NCI-H1694 treated with DMSO at 0.1 percent for 48 hours (cell line): ENCODE results near the gene NAB2.
A peak's percentile ranks its signal among the peaks of the same experiment; 100 is the strongest.
"Not testable (repeated sequence)": the region's sequence is repeated elsewhere in the genome, so short reads cannot be mapped to it uniquely, and the experiment has no call there.

Experiments
- DNase-seq: peaks from one replicate; lab custom pipeline; 2025; lab: John Stamatoyannopoulos, UW

NAB2 gene

DNA sequence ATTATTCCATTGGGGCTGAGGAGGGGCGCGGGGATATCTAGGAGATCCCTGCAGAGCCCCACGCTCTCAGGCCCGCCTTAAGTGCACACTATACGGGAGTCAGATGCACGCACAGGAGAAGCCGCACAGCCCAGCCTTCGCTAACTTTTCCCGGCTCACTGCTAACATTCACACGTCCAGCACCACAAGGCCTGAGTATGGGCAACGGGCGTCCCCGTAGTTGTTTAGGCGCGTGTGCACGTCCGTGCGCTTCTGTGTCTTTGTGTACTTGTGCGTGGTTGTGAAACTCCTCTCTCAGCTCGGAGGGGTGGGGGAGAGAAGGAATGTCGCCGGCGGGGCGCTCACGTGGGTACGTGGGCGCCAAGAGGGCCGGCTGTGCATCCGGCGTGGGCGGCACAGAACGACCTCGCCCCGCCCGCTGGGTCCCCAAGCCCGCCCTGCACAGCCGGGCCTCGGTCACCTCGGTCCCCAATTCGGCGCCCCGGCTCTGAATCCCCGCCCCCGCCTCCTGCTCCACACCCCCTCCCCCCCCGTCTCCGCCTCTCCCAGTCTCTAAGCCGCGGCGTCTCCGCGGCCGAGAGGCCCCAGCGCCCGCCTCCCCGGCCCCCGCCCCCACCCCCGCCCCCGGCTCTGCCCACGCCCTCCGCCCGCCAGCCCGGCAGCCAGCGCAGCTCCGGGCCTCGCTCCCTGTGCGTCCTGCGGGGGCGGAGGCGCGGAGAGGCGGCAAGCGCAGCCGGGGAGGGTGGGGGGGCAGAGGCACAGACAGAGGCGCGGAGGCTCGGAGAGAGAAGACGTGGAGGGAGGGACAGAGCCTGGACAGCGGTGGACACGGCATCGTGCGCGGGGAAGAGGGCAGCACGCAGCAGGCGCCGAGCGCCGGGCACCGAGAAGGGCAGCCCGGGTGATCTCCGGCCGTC lies at the start of gene NAB2:
TSS of gene NAB2 (plus strand) at position 761 of the 917 bp plus-strand sequence. CDS start 158 bp downstream, outside the sequence.
- peak; percentile 75 for DNase-seq

- DNase-seq = no peak
Observed at GRCh38 chr12:57040211-57040610, 48.7 kb upstream of the NAB2 start.

GRCh38 chr12:57040750-57041149 lies 48.2 kb upstream of the NAB2 start:
- no peak for DNase-seq

DNA sequence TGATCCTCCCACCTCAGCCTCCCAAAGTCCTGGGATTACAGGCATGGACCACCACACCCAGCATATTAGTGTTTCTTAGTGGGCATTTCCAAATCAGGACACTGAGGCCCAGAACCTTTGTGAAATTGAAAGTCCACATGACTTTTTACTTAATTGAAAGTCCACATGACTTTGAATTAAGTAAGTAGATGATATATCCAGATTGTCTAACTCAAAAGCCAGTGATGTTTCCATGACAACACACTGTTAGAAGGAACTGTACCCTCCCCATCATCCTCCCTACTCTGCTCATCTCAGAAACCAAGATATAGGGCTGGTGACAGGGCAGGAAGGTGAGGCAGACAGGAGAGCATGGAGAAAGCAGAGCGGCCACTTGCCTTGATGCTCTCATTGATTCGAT lies 46.2 kb upstream of the NAB2 start:
- DNase-seq = no peak

DNA sequence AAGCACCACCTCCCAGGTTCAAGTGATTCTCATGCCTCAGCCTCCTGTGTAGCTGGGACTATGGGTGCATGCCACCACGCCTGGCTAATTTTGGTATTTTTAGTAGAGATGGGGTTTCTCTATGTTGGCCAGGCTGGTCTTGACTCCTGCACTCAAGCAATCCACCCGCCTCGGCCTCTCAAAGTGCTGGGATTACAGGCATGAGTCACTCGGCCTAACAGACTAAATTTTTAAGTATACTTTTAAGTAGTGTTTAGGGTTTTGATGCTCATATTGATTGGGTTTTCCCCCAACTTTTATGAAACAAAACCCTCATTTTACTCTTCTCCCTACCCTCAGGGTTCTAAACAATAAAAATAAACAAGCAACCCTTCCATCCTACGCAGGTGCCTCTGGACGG lies 44.4 kb upstream of the NAB2 start:
- no peak for DNase-seq

DNA sequence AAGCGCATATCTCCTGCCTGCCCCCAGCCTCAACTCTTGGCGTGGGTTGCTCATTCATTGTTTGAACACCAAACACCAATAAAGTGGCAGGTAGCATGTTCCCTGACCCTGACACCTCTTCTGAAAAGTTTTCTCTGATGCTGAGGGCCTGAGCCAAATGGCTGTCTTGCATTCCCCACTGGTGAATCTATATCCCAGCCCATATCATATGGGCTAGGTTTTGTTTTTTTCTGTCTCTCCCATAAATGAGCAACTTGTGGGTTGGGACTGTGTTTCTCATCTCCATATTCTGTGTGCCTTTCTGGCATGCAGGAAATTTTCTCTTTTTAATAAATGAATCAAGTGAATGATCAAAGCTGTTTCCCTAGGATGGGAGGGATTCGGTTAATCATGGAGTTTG lies 44.0 kb upstream of the NAB2 start:
- no peak for DNase-seq

- no peak for DNase-seq
Observed at GRCh38 chr12:57046086-57046791, 42.7 kb upstream of the NAB2 start.

GRCh38 chr12:57046947-57047890 lies 41.7 kb upstream of the NAB2 start:
- no peak for DNase-seq

DNA sequence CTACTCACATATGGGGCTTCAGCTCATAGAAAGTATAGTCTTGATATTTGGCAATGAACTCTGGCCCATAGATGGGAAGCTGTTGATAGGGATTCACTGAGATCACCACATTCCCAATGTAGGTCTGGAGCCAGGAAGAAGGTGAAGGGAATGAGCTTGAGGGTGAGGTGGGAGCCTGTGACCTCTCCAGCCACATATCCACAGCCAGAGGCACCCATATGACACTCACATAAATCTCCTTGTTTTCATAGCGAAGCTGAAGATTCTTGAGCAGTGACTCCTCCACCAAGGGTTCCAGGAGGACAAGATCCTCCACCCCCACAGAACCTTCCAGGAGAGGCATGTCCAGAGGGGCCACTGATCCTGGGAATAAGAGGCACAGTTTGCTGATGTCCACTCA lies 40.9 kb upstream of the NAB2 start:
- no peak for DNase-seq

DNA sequence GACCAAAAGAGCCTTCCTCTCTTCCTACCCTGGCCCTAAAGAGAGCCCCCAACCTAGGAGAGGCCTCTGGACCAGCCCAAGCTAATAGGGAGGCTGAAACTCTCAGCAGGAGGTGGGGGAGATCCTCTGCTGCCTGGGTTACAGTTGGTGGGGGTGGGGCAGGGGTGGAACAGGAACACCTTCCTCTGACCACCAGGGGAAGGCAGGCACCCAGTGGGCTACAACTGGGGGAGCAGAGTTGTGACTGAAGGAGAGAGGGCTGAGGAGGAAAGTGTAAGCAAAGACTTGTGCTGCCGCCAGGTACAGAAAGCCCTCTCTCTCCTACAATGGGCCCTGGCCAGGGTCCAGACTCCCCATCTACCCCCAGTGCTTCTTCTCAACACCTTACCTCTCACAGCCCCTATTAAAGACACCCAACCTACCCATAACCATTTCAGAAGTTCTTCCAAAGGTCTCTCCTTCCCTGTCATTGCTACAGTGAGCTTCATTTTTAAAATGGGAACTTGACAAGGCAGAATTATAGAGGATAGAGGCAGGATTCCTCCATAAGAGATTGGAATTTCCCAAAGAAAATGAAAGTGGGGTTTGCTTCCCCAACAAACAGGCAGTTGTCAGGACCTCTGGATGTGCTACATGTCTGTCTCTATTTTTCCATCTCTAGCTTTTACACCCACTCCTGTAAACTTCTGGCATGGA lies 40.3 kb upstream of the NAB2 start:
- no peak for DNase-seq

GRCh38 chr12:57049119-57049446 lies 39.8 kb upstream of the NAB2 start:
- DNase-seq = no peak

GRCh38 chr12:57049890-57050289 lies 39.0 kb upstream of the NAB2 start, which contains the start of gene MYO1A:
Gene MYO1A, minus strand, starts transcription at chr12:57050129. Its CDS starts 1,806 bp downstream, at chr12:57048323.
- no peak for DNase-seq

- no peak for DNase-seq
Observed at GRCh38 chr12:57051011-57051410, 37.9 kb upstream of the NAB2 start.

DNA sequence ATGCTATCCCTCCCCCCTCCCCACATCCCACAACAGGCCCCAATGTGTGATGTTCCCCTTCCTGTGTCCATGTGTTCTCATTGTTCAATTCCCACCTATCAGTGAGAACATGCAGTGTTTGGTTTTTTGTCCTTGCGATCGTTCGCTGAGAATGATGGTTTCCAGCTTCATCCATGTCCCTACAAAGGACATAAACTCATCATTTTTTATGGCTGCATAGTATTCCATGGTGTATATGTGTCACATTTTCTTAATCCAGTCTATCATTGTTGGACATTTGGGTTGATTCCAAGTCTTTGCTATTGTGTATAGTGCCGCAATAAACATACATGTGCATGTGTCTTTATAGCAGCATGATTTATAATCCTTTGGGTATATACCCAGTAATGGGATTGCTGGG lies 35.8 kb upstream of the NAB2 start:
- DNase-seq = not testable (repeated sequence)

DNA sequence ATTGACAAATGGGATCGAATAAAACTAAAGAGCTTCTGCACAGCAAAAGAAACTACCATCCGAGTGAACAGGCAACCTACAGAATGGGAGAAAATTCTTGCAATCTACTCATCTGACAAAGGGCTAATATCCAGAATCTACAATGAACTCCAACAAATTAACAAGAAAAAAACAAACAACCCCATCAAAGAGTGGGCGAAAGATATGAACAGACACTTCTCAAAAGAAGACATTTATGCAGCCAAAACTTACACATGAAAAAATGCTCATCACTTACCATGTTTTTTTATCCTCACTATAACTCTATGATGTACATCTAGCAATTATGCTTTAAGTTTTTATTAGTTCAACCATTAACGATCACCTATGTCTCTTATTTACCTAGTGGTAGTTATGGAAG lies 35.0 kb upstream of the NAB2 start:
- not testable (repeated sequence) for DNase-seq

- no peak for DNase-seq
Observed at GRCh38 chr12:57055824-57056223, 33.1 kb upstream of the NAB2 start.

DNA sequence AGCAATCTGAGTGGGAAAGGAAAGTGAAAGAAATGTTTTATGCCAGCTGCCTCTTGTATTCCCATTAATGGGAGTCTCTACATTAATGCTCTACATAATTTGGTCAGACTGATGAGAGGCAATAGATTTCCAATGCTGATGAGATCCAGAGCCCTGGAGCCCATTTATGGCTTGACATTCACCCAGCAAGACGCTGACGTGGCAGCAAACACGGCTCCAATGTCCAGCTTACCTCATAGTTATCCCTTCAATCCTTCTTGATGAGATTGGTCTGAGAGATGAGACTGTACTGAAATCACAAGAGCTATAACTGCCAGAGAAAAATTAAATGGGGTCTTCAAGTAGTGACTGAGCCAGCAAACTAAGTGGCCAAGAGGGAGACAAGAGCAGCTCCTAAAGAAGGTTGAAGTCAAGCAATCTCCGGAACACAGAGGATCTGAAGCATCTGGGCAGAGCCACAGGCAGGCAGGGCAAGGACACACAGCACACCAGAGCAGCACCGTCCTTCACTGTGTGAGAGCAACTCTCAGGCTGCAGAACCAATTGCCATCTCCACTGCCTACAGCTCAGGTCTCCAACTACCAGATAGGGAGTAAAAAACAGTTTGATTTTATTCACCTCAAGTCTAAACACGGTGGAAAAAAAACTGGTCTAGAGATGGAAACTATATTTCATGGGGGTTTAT lies 31.7 kb upstream of the NAB2 start:
- DNase-seq = no peak

- no peak for DNase-seq
Observed at GRCh38 chr12:57058454-57058853, 30.5 kb upstream of the NAB2 start.

DNA sequence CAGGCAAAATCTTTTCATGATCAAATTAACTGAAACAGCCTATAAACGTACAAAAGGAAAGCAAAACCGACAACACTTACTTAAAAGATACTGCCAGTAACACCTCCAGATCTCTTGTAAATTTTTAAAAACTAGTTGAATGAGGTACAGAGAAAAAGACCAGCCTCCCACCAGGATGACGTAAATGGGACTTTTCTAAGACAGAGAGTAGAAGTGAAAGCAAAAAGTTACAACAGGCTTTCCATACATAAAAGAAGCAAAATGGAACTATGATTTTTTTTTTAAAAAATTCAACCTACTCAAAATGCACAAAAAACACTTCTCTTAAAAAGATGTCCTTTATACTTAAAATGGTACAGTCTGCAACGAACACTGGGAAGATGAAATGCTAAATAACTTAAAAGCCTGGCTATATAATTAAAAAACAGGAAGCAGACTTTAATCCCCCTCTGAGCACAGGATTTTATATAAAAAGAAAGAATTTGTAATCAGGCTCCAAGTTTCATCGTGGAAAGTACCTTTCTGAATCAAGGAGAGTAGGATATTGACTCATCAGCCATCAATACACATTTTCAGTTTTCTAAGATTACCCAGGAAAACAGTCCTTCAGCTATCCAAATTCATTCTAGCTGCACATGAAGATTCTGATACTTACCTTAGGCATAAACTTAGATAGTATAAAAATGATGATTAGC lies 24.8 kb upstream of the NAB2 start:
- no peak for DNase-seq

GRCh38 chr12:57066245-57066644 lies 22.7 kb upstream of the NAB2 start:
- DNase-seq = no peak
